ENCODE data around the gene PPP1R1A. TPM values are rescaled to one million over a fixed set of nuclear protein-coding genes. Genes with fewer than 3 reads are reported as not detected.

PPP1R1A gene
- not detected in 2 replicates for total RNA-seq

GRCh38 chr12:54588110-54588889, at the start of gene PPP1R1A:
PPP1R1A (minus strand) TSS chr12:54588659; CDS start chr12:54588488, 171 bp downstream.

GRCh38 chr12:54634795-54635194, 46.3 kb upstream of the PPP1R1A start, which contains the start of gene LACRT:
LACRT (minus strand) TSS chr12:54634895; CDS start chr12:54634841, 54 bp downstream.

Other genes with a start within 250 kb of the PPP1R1A start
- not detected in 2 replicates for gene GPR84, start 224.2 kb downstream of the PPP1R1A start, total RNA-seq
- 1.2 and 2.4 TPM in 2 replicates for gene ZNF385A, start 203.9 kb downstream of the PPP1R1A start, total RNA-seq
- gene ITGA5, start 169.4 kb downstream of the PPP1R1A start, total RNA-seq = 433 and 458 TPM in 2 replicates
- not detected in 2 replicates for gene GTSF1, start 115.1 kb downstream of the PPP1R1A start, total RNA-seq
- gene NCKAP1L, start 90.9 kb downstream of the PPP1R1A start, total RNA-seq = under 0.01 and 0.22 TPM in 2 replicates
- gene PDE1B, start 39.1 kb downstream of the PPP1R1A start, total RNA-seq = under 0.01 and 0.11 TPM in 2 replicates
- not detected in 2 replicates for gene LACRT, start 46.2 kb upstream of the PPP1R1A start, total RNA-seq
- not detected in 2 replicates for gene DCD, start 59.7 kb upstream of the PPP1R1A start, total RNA-seq

Data from uterine smooth muscle cell (primary cell).